GM21390 (cell line): ENCODE results near the gene LRRIQ4.

Experiments used
- ATAC-seq: cut with Tn5 transposase; IDR thresholded peaks from one replicate; pipeline ENCODE4 v1.9.1; 2021; ENCODE audit not compliant: unreplicated experiment

The LRRIQ4 gene

GRCh38 chr3:169812332-169813235 is at the start of gene LRRIQ4, which contains the start of gene LRRC34:
TSS of gene LRRIQ4 (plus strand) at chr3:169812870. CDS start at chr3:169821922, 9,052 bp downstream.
TSS of gene LRRC34 (minus strand) at chr3:169812904. CDS start at chr3:169812548, 356 bp downstream.
- peak; percentile 62 for ATAC-seq

DNA sequence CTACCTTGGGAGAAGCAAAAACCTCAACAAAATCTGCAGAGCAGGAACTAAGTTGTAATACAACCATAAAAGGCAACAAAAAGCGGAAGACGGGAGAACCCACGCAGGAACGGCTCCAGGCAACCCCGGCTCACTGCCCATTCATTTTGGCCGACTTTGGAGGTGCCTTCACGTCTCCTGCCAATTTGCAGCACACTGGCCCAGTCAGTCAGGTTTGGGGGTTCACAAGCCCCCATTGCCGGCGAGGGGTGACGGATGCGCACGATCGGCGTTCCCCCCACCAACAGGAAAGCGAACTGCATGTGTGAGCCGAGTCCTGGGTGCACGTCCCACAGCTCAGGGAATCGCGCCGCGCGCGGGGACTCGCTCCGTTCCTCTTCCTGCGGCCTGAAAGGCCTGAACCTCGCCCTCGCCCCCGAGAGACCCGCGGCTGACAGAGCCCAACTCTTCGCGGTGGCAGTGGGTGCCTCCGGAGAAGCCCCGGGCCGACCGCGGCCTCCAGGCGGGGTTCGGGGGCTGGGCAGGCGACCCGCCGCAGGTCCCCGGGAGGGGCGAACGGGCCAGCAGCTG is 48.3 kb upstream of the LRRIQ4 start:
- ATAC-seq: peak; percentile 41

- peak; percentile 70 for ATAC-seq
Observed at GRCh38 chr3:169764882-169765612, 47.6 kb upstream of the LRRIQ4 start, which contains the start of gene TERC. TSS of gene TERC (minus strand) at chr3:169765060.

- peak; percentile 29 for ATAC-seq
Observed at GRCh38 chr3:169769287-169770181, 43.1 kb upstream of the LRRIQ4 start, which contains the start of gene ACTRT3. TSS of gene ACTRT3 (minus strand) at chr3:169769561. CDS start at chr3:169769520, 41 bp downstream.

DNA sequence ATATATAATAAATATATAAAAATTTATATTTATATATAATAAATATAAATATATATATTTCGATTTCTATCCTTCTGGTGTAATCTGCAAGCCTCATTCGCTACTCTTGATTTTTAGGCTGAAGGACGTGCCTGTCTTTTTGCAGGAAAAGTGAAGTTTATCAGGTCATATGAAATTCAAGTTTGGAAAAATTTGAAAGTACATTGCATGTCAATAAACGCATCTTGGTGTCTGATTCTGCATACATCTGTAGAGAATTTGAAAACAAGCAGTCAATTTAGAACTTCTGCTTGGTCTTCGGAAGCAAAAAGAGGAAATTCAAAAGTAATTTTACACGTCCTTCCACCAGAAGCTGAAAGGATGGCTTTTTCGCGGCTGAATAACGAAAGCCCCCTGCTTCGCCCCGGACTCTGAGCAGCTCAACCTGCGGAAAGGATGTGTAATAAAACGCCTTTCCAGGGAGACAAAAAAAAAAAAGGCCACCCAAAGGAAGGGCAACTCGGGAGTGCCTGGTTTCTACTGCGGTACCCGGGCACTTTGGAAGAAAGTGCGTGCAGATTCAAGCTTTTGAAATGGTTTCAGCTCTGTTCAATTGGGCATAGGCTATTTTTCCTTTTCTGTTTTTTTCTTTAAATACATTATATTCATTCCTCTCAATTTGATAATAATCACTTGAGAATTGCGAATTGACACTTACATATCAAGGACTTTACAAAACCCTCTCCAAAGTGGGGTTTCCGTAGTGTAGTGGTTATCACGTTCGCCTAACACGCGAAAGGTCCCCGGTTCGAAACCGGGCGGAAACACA is 41.0 kb upstream of the LRRIQ4 start:
- ATAC-seq: peak; percentile 15

DNA sequence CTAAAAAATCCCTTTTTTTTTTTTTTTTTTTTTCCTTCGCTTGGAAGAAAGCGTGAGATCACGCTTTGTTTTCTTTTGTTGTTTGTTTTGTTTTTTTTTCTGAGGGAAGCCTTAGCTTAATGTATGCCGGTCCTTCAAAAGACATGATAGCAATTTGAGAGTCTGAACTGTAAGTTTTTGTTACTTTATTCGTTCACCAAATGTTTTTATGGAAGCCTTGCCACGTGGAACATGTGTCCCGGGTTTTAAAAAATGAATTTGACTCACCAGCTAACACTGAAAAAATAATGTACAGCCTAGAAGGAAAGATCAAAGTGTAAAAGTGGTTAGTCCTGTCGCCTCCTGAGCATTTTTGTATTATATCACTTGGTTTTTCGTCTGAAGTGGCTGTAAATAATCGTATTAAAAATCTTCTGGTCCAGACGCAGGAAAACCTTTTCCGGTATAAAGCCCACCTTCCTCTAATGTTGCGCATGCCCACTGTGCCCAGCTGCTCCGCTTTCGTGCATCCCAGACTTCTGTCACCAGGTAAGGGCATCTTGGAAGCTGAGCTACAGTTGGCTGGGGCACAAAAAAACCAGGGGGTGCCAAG is 40.3 kb upstream of the LRRIQ4 start:
- ATAC-seq: peak; percentile 16

- peak; percentile 81 for ATAC-seq
Observed at GRCh38 chr3:169772897-169773816, 39.5 kb upstream of the LRRIQ4 start, which contains the start of gene MYNN. TSS of gene MYNN (plus strand) at chr3:169773396. CDS start at chr3:169774296, 900 bp downstream.

GRCh38 chr3:169774186-169774585 is 38.5 kb upstream of the LRRIQ4 start:
- ATAC-seq: no peak

- no peak for ATAC-seq
Observed at GRCh38 chr3:169777822-169778221, 34.8 kb upstream of the LRRIQ4 start.

- no peak for ATAC-seq
Observed at GRCh38 chr3:169780742-169781141, 31.9 kb upstream of the LRRIQ4 start.

DNA sequence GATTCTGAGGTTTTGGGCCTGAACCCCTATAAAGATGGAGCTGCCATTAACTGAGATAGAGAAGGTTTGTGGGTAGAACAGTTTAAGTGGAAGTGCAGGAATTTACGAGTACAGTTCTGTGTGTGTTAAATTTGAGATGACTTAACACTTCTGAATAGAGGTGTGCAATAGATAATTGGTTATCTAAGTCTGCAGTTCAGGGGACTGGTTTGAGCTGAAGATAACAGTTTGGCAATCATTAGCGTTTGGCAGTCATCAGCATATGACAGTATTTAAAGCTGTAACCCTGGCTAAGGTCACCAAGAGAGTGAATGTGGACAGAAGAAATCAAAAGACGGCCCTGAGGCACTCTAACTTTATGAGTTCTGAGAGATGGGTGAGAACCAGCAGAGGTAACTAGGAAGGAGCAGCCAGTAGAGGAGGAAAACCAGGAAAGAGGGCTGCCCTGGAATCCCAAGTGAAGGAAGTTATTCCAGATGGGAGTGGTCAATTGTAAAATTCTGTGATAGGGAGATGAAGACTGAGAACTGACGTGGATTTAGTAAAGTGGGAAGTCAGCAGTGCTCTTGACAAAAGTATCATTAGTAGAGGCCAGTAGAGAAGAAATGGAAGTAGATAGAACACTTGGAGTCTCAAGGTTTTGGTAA is 31.3 kb upstream of the LRRIQ4 start:
- ATAC-seq: no peak

- no peak for ATAC-seq
Observed at GRCh38 chr3:169787120-169787519, 25.6 kb upstream of the LRRIQ4 start.

- ATAC-seq: no peak
Observed at GRCh38 chr3:169787791-169788190, 24.9 kb upstream of the LRRIQ4 start.

GRCh38 chr3:169790219-169790618 is 22.5 kb upstream of the LRRIQ4 start:
- ATAC-seq: no peak

DNA sequence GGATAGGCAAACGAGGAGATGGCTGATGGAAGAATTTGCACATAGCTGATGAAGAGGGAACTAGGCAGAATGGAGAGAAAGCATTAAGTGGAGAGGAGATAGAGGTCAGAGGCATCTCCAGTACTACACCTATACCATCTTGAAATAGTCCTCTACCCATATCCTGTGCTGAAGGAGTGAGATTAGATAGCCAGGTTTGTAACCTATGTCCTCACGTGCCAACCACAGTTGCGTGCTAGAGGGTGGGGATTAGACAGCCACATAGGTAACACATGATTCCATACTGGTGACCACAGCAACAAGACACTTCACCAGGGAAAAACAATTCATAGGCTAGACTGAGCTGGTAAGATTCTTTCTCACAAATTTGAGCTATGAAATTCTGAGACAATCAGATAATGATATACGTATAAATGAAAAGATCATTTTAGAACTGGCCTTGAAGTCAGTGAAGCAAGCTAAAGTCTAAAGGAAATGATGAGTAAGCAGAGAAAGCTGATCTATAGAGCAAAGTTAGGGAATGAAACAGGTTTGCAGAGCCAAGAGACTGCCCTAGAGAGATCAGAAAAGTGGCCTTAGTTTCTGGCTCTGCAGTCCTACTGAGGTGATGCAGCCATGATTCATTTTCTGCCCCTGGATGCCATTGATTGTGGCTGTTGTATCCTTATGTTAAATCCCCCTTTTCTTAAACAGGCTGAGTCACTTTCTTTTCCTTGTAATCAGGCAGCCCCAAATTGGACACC is 21.8 kb upstream of the LRRIQ4 start:
- ATAC-seq: no peak

DNA sequence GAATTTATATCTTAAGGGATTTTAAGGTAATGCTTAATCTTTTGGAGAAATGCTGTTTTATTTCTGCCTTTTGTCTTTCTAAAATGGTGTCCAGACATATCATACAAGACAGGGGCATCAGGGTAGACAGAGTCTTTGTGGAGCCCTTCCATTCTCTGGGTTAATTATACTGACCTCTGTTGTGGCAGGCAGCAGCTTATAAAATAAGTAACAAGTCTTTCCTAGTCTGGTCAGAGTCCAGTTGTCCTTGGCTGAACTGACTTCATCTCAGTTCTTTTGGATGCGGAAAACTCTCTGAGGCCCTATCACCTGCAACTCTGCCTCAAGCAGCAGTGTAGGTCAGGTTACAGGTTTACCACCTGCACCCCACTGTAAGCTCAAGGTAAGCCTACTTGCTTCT is 20.3 kb upstream of the LRRIQ4 start:
- no peak for ATAC-seq

DNA sequence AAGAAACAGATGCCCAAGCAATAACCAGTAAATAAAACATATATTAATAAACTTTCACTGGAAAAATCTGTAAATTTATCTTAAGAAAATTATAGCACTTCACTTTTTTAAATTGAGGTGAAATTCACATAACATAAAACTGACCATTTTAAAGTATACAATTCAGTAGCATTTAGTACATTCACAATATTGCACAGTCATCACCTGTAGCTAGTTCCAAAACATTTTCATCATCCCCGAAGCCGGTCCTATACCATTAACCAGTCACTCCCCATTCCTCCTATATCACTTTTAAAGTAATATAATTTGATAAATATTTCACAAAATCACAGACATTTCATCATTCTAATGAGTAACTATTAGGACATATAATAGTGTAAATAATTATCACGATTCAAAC is 8.0 kb upstream of the LRRIQ4 start:
- no peak for ATAC-seq
